Activated T-helper 1 cell treated with Interleukin-2 at 50 U/mL for 16 hours (primary cell): ENCODE data around the gene FAM222A.

Experiments
- DNase-seq: peaks from one replicate; pipeline ENCODE4 v3.0.0-alpha.2; 2020; ENCODE audit warnings: low read depth

The FAM222A gene

GRCh38 chr12:109772622-109773321 lies 59.1 kb downstream of the FAM222A start:
- no peak for DNase-seq

- DNase-seq, result no peak
These were observed 59.9 kb downstream of the FAM222A start for GRCh38 chr12:109773384-109774011.

- DNase-seq, result peak; percentile 49
These were observed 61.7 kb downstream of the FAM222A start for GRCh38 chr12:109775172-109775881.

- DNase-seq, result no peak
These were observed 63.0 kb downstream of the FAM222A start for GRCh38 chr12:109776624-109777023.

GRCh38 chr12:109777544-109777943 lies 63.9 kb downstream of the FAM222A start:
- no peak for DNase-seq

GRCh38 chr12:109778684-109779083 lies 65.1 kb downstream of the FAM222A start:
- no peak for DNase-seq

GRCh38 chr12:109779382-109779781 lies 65.8 kb downstream of the FAM222A start:
- DNase-seq, result no peak

GRCh38 chr12:109781668-109782325 lies 68.2 kb downstream of the FAM222A start:
- DNase-seq, result no peak

GRCh38 chr12:109782326-109782703 lies 68.7 kb downstream of the FAM222A start:
- no peak for DNase-seq

GRCh38 chr12:109783135-109783964 lies 69.7 kb downstream of the FAM222A start:
- no peak for DNase-seq

- no peak for DNase-seq
These were observed 70.3 kb downstream of the FAM222A start for GRCh38 chr12:109783965-109784244.

GRCh38 chr12:109785854-109786253 lies 72.2 kb downstream of the FAM222A start:
- DNase-seq, result no peak

GRCh38 chr12:109786799-109787198 lies 73.2 kb downstream of the FAM222A start:
- no peak for DNase-seq

- DNase-seq, result no peak
These were observed 76.0 kb downstream of the FAM222A start for GRCh38 chr12:109789526-109790048.

GRCh38 chr12:109792992-109793391 lies 79.4 kb downstream of the FAM222A start:
- DNase-seq, result no peak

- DNase-seq, result no peak
These were observed 79.8 kb downstream of the FAM222A start for GRCh38 chr12:109793411-109793810.

GRCh38 chr12:109793826-109794501 lies 80.3 kb downstream of the FAM222A start:
- DNase-seq, result no peak

- no peak for DNase-seq
These were observed 81.4 kb downstream of the FAM222A start for GRCh38 chr12:109795023-109795422.

GRCh38 chr12:109796057-109796456 lies 82.4 kb downstream of the FAM222A start:
- DNase-seq, result no peak

- no peak for DNase-seq
These were observed 84.5 kb downstream of the FAM222A start for GRCh38 chr12:109797905-109798669.
